Measurements from ENCODE around the gene ARMC9. TPM values are rescaled to one million over a fixed set of nuclear protein-coding genes. Genes with fewer than 3 reads are reported as not detected.
A peak's percentile ranks its signal among the peaks of the same experiment; 100 is the strongest.
"Not testable (repeated sequence)": the region's sequence is repeated elsewhere in the genome, so short reads cannot be mapped to it uniquely, and the experiment has no call there.

The ARMC9 gene
- total RNA-seq, 2 donors from 2014 or later: 2.0 to 4.0 TPM

DNA sequence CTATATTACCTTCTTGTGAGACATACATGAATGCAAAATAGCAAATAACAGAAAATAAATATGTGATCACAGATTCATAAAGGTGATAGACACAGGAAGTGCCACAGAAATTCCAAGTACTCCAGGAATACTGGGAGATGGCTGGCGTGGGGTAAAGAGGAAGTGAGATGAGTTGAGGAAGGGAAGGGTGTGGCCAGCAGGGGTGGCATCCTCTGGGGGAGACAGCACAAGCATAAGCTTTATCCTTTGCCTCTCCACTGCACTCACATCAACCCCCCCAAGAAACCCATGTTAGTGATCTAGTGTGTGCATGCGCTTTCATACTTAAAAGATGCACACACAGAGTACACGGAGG lies 102.3 kb downstream of the ARMC9 start:
- H3K36me3 Mint-ChIP-seq: no peaks in the 10 kb centered on the region

DNA sequence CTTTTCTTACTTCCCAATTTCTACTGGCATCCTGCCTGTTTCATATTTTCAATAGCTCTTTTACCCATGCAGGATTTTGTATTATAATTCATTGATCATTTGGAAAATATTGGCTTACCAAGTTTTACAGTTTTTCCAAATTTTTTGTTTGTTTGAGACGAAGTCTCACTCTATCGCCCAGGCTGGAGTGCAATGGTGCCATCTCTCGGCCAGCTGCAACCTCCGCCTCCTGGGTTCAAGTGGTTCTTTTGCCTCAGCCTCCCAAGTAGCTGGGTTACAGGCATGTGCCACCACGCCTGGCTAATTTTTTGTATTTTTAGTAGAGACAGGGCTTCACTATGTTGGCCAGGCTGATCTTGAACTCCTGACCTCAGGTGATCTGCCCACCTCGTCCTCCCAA lies 105.8 kb downstream of the ARMC9 start:
- DNase-seq (ENCODE audit: low spot score in 2 of 2); H3K36me3 Mint-ChIP-seq; ATAC-seq; H3K27ac Mint-ChIP-seq; H3K9me3 Mint-ChIP-seq: not testable (repeated sequence)

More for the DNA sequence above, 102.3 kb downstream of the ARMC9 start:
- Mint-ChIP-seq H3K27ac (no peak overlapping the region), H3K9me3 (no peaks in the 10 kb centered on the region)
- no peak for DNase-seq (ENCODE audit: low spot score in 2 of 2)
- ATAC-seq: no peak

DNA sequence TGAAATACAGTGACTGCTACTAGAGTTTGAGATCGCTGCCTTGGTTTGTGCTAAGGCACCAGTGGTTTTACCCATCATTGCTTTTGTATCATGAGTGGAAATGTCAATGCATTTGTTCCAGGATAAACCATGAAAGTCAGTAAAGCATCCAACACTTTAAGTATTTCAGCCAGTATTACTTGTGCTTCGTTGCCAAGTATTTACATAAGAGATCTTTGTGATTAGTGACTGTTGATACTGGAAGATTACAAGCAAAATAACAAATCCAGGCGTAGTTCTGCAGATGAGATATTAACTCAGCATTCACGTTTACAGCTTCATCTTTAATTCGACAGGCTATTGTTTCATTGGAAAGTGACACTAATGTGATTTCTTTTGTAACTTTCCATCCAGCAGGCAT lies 106.8 kb downstream of the ARMC9 start:
- H3K9me3 Mint-ChIP-seq: no peaks in the 10 kb centered on the region

DNA sequence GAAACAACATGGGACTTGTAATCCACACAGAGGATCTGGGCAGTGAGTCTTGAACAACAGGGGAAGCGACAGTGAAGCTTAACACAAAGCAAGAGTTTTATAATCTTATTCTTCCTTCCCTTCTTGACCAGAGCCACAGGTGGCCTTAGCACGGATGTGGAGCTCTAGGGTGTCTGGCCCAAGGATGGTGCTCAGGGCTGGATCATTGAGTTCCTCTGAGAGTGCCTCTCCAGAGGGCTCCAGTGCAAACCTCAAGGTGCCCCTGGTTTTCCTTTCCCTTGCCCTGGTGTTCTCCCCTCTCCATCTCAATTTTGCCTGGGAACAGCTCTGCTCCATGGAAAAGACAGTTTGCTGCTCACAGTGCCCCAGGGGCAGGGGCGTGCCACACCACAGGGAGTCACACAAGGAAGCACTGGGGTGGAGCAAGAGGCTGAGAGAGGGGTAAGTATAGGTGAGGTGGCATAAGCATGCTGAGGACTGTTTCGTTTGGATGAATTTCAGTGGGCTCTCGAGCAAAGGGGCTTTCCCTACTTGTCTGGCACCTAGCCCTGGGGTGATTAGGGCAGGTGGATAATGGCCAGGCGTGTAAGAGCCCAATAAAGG lies 108.5 kb downstream of the ARMC9 start:
- no peaks in the 10 kb centered on the region for H3K9me3 Mint-ChIP-seq
- H3K27ac Mint-ChIP-seq: no peak overlapping the region
- ATAC-seq: no peak
- no peaks in the 10 kb centered on the region for H3K36me3 Mint-ChIP-seq
- DNase-seq (ENCODE audit: low spot score in 2 of 2): no peak

More for the DNA sequence above, 106.8 kb downstream of the ARMC9 start:
- no peaks in the 10 kb centered on the region for H3K36me3 Mint-ChIP-seq
- no peak for DNase-seq (ENCODE audit: low spot score in 2 of 2)
- ATAC-seq: no peak
- no peak overlapping the region for H3K27ac Mint-ChIP-seq

- Mint-ChIP-seq H3K27ac (no peak overlapping the region), H3K36me3 (no peaks in the 10 kb centered on the region), H3K9me3 (no peaks in the 10 kb centered on the region)
- ATAC-seq (no peak), DNase-seq (ENCODE audit: low spot score in 2 of 2) (no peak)
These were observed 109.8 kb downstream of the ARMC9 start for GRCh38 chr2:231308219-231308618.

DNA sequence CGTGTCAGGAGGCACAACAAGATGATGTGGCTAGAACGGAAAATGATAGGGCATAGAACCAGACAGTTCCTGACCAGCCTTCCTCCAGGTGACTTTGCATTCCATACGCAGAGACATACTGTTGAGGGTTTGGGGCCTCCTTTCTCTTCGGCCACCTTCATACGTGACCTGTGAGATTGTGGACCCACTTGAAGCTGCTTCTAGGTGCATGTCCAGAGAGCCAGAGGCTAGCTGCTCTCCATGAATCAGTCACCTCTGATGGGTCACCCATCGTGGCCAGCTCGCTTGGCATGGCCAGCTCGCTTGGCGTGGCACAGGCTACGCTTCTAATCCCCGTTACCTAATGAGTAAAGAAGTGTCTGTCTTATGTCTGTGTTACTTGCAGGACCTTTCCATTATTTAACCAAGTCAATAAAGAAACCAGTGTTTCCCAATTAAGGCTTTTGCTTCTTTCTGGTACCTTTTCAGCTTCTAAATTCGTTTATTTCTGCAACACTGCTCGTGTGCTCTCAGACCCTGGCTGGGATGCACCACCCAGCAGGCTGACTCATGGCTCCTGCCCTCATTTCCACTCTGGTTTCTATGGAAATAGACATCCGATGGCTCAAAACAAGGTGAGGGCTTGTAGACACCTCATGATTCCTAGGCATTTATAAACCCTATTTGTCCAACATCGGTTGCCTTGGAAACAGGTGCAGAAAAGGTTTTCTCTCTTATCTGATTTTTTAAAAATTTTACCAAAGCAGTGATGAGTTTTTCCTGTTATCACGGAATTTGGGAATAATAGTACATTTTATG lies 110.4 kb downstream of the ARMC9 start:
- DNase-seq (ENCODE audit: low spot score in 2 of 2): no peak
- Mint-ChIP-seq H3K36me3 (no peaks in the 10 kb centered on the region), H3K27ac (no peak overlapping the region), H3K9me3 (no peaks in the 10 kb centered on the region)
- ATAC-seq: no peak

GRCh38 chr2:231312066-231312465 lies 113.6 kb downstream of the ARMC9 start:
- Mint-ChIP-seq H3K27ac (no peak overlapping the region), H3K36me3 (peaks cover 0 to 4% of the 10 kb centered on the region in 2 donors), H3K9me3 (no peaks in the 10 kb centered on the region)
- ATAC-seq: no peak
- no peak for DNase-seq (ENCODE audit: low spot score in 2 of 2)

DNA sequence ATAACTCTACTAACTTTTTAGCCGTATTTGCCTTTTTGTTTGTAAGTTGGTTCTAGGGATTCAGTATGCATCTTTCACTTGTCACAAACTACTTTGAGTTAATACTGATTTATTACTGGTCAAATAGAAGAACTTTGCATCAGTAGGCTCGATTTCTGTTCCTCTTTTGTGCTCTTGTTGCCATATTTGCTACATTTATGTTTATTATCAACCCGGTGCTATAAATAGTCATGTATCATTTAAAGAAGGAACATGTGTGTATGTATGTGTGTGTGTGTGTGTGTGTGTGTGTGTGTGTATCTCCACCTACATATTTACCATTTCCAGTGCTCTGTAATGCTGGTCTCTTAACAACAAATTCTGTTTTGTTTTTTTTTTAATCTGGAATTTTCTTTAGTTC lies 117.5 kb downstream of the ARMC9 start:
- peaks cover 14 to 21% of the 10 kb centered on the region in 2 donors for H3K36me3 Mint-ChIP-seq
- ATAC-seq: no peak
- no peak overlapping the region for H3K27ac Mint-ChIP-seq
- no peak for DNase-seq (ENCODE audit: low spot score in 2 of 2)
- peaks cover 15 to 16% of the 10 kb centered on the region in 2 donors for H3K9me3 Mint-ChIP-seq

- Mint-ChIP-seq H3K27ac (no peak overlapping the region), H3K36me3 (peaks cover 14 to 21% of the 10 kb centered on the region in 2 donors), H3K9me3 (peaks cover 15 to 16% of the 10 kb centered on the region in 2 donors)
- ATAC-seq (no peak), DNase-seq (ENCODE audit: low spot score in 2 of 2) (no peak)
These were observed 119.1 kb downstream of the ARMC9 start for GRCh38 chr2:231317579-231317978.

DNA sequence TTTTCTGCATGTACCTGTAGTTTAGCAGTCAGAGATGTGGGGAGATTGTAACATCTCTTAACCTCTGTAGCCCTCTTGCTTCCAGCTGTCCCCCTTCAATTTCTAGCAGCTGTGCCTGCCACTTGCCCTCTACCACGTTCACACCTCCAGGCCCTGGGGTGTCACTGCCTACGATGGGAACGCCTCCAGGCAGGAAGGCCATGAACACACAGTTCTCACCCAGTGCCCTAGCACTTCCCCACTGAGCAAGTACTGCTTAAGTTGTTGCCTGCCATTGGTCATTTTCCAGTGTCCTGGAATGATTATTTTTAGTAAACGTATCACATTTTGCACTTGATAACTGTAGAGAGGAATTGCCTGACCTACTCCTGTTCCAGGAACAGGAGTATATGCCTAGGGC lies 120.0 kb downstream of the ARMC9 start:
- no peak for ATAC-seq
- Mint-ChIP-seq H3K27ac (no peak overlapping the region), H3K36me3 (peaks cover 14 to 21% of the 10 kb centered on the region in 2 donors), H3K9me3 (peaks cover 15 to 16% of the 10 kb centered on the region in 2 donors)
- no peak for DNase-seq (ENCODE audit: low spot score in 2 of 2)

- H3K36me3 Mint-ChIP-seq: peaks cover 14 to 21% of the 10 kb centered on the region in 2 donors
- ATAC-seq: no peak
- H3K27ac Mint-ChIP-seq: no peak overlapping the region
- DNase-seq (ENCODE audit: low spot score in 2 of 2): no peak
- H3K9me3 Mint-ChIP-seq: peaks cover 15 to 16% of the 10 kb centered on the region in 2 donors
These were observed 120.5 kb downstream of the ARMC9 start for GRCh38 chr2:231318954-231319353.

DNA sequence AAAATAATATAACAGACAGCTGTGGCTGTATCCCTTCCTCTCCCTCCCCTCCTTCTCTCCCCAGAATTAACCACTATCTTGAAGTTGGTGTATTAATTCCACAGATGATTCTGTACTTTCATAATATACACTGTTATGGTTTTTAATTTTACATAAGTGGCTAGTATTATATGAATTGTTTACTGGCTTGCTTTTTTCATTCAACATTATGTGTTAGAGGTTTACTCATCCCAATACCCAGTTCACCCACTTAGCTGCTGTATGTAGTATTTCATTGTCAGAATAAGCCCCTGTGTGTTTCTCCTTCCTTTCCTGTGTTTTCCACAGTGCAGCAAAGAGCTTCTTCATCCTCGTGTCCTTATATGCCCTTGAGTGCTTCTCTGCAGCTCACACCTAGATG lies 121.4 kb downstream of the ARMC9 start:
- H3K9me3 Mint-ChIP-seq: peaks cover 15 to 16% of the 10 kb centered on the region in 2 donors
- ATAC-seq (peak in 1 of 2 donors; percentile 28), DNase-seq (ENCODE audit: low spot score in 2 of 2) (no peak)
- H3K27ac Mint-ChIP-seq: no peak overlapping the region
- peaks cover 14 to 21% of the 10 kb centered on the region in 2 donors for H3K36me3 Mint-ChIP-seq

DNA sequence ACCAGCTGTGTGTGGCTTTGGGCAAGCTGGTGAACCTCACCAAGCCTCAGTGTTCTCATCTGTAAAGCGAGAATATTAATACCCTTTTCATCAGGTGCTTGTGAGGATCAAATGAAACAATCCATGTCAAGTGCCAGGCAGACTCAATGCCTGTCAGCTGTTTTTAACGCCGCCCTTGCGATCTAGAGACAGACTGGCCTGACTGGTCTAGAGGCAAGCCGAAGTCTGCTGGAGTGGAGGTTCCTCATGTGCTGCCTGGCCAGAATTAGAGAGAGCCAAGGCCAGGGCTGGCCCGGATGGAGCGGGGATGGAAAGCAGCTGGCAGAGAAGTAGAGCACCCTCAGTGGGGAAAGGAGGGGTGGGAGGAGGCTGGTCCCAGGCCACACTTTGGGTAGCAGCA lies 122.6 kb downstream of the ARMC9 start:
- Mint-ChIP-seq H3K9me3 (peaks cover 15 to 16% of the 10 kb centered on the region in 2 donors), H3K36me3 (peaks cover 14 to 21% of the 10 kb centered on the region in 2 donors), H3K27ac (no peak overlapping the region)
- no peak for DNase-seq (ENCODE audit: low spot score in 2 of 2)
- no peak for ATAC-seq

DNA sequence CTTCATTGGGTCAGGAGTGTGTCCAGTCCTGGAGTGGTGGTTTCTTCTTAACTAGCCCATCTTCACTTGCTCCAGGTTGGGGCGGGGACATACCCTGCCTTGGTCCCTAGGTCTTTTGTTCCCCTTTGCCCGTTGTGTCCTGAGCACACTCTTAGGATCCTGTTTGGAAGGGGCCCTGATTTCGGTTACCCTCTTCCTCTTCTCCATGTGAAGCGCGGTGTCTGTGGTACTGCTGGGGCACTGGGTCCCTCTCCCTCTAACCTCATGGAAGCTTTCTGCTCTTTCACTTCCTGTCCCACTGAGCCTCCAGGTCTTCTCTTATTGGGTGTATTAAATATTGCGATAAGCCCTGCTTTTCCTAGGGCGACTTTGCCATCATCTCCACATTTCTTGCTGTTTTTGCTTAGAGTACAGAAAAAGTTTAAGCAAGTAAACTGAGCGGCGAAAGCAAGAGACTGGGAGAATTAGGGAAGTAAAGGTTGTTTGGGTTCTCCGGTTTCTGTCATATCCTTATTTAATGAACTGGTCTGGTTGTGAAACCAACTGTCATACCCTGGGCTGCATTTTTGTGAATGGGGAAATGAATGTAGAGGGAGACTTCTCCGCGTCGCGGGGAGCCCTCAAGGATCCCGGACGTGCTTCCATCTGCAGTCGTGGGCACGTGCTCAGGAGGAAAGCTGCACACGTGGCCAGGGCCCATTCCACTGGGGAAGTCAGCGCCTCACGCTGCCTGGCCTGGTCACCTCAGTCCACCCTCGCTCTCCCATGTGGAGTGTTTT lies 123.3 kb downstream of the ARMC9 start:
- H3K9me3 Mint-ChIP-seq: peaks cover 15 to 16% of the 10 kb centered on the region in 2 donors
- H3K36me3 Mint-ChIP-seq: peaks cover 14 to 21% of the 10 kb centered on the region in 2 donors
- DNase-seq (ENCODE audit: low spot score in 2 of 2) (no peak), ATAC-seq (no peak)
- H3K27ac Mint-ChIP-seq: no peak overlapping the region

- Mint-ChIP-seq H3K27ac (no peak overlapping the region), H3K9me3 (peaks cover 5% of the 10 kb centered on the region in 2 donors), H3K36me3 (peaks cover 3 to 5% of the 10 kb centered on the region in 2 donors)
- no peak for DNase-seq (ENCODE audit: low spot score in 2 of 2)
- ATAC-seq: no peak
These were observed 124.9 kb downstream of the ARMC9 start for GRCh38 chr2:231323316-231323715.

GRCh38 chr2:231325826-231326225 lies 127.4 kb downstream of the ARMC9 start:
- ATAC-seq (no peak), DNase-seq (ENCODE audit: low spot score in 2 of 2) (no peak)
- no peaks in the 10 kb centered on the region for H3K9me3 Mint-ChIP-seq
- H3K27ac Mint-ChIP-seq: peak overlapping the region in 1 of 2 donors; percentile 62
- no peaks in the 10 kb centered on the region for H3K36me3 Mint-ChIP-seq

- Mint-ChIP-seq H3K27ac (peak overlapping the region in 1 of 2 donors; percentile 62), H3K9me3 (no peaks in the 10 kb centered on the region), H3K36me3 (no peaks in the 10 kb centered on the region)
- ATAC-seq: no peak
- DNase-seq (ENCODE audit: low spot score in 2 of 2): no peak
These were observed 128.0 kb downstream of the ARMC9 start for GRCh38 chr2:231326404-231326803.

All from activated naive CD4-positive, alpha-beta T cell treated with anti-CD3 and anti-CD28 coated beads, Interleukin-2, amount 50 U/mL, for 72 hours (primary cell).